HCT116 (cell line): ENCODE results near the gene KPNB1. TPM values are rescaled to one million over a fixed set of nuclear protein-coding genes. Genes with fewer than 3 reads are reported as not detected.

Experiments used
- ATAC-seq: fragments of 200-7000 bp; cut with Tn5 transposase; 2 replicates; pipeline ENCODE4 v1.9.1; 2020; ENCODE audit warnings: mild to moderate bottlenecking, moderate library complexity
- BruUV-seq: library from RNA; stranded (reverse); fragments of 400-500 nt; replicated peaks from 2 replicates; lab custom pipeline; 2021; lab: Mats Ljungman, UMichigan
- CTCF ChIA-PET: fragments of 300-600 bp; sonication (Branson Sonifier 250); formaldehyde crosslinking; loops from one replicate; lab custom pipeline; 2021; ENCODE audit warnings: antibody characterized with exemption; lab: Charles Lee
- POLR2A ChIA-PET: fragments of 300-600, 350-600 bp; sonication (Branson Sonifier 250); formaldehyde crosslinking; loops from one replicate; lab custom pipeline; 2021; ENCODE audit warnings: antibody characterized with exemption; lab: Charles Lee
- RAD21 ChIA-PET, 2 experiments: fragments of 300-600 bp; sonication (Branson Sonifier 250); formaldehyde crosslinking; loops; one replicate each; lab custom pipeline; 2023; ENCODE audit warnings: low total read pairs in 2 of 2; ENCODE audit not compliant: uncharacterized antibody in 2 of 2, unreplicated experiment in 2 of 2, low non-redundant PET in 1 of 2; lab: Charles Lee
- DNase-seq: peaks from one replicate; pipeline ENCODE4 v3.0.0-alpha.2; 2010; ENCODE audit warnings: low read depth, low spot score
- H2AFZ ChIP-seq: fragments of 200-600 bp; shearing (Covaris generic), sonication (generic); 2 replicates; pipeline ENCODE4 v1.6.1; 2017; ENCODE audit warnings: low read depth, mixed run types, mixed read lengths, antibody characterized with exemption, low read length; ENCODE audit not compliant: poor library complexity, severe bottlenecking
- H3K27ac ChIP-seq: 2 replicates; pipeline ENCODE4 v1.5.1; 2012; ENCODE audit warnings: low read depth, low read length
- H3K27me3 ChIP-seq: fragments of 200-600 bp; sonication (generic); 2 replicates; pipeline ENCODE4 v1.6.1; 2016; ENCODE audit warnings: mixed run types, low read length, mixed read lengths; ENCODE audit not compliant: insufficient read depth
- H3K36me3 ChIP-seq, 2 experiments: fragments of 200-500 bp in 1 of 2; fragments of 200-600 bp in 1 of 2; sonication (Bioruptor generic) in 1 of 2; sonication (generic) in 1 of 2; 2 replicates each; pipeline versions ENCODE4 v1.5.1 to v1.6.1; 2014 to 2016; ENCODE audit warnings: low read length in 2 of 2, inconsistent platforms in 1 of 2, mixed read lengths in 1 of 2, mixed run types in 1 of 2; ENCODE audit not compliant: insufficient read depth in 2 of 2, control insufficient read depth in 1 of 2
- H3K4me1 ChIP-seq, 2 experiments: fragments of 200-600 bp in 1 of 2; sonication (generic) in 1 of 2; 2 replicates each; pipeline versions ENCODE4 v1.5.1 to v1.6.1; 2012 to 2017; ENCODE audit warnings: low read length in 2 of 2, inconsistent platforms in 1 of 2, mild to moderate bottlenecking in 1 of 2, mixed read lengths in 1 of 2, mixed run types in 1 of 2, moderate library complexity in 1 of 2; ENCODE audit not compliant: insufficient read depth in 2 of 2, control insufficient read depth in 1 of 2
- H3K4me2 ChIP-seq: fragments of 200-600 bp; sonication (generic); 2 replicates; pipeline ENCODE4 v1.6.1; 2017; ENCODE audit warnings: mixed run types, low read length, mixed read lengths
- H3K4me3 ChIP-seq, 2 experiments: fragments of 200-600 bp in 1 of 2; sonication (generic) in 1 of 2; replicated peaks in 1 of 2; 2 replicates each; pipeline ENCODE4 v1.5.1; 2011 to 2016; ENCODE audit warnings: low read length in 2 of 2, control low read depth in 1 of 2, low read depth in 1 of 2, mild to moderate bottlenecking in 1 of 2, mixed read lengths in 1 of 2, mixed run types in 1 of 2
- H3K79me2 ChIP-seq: fragments of 200-600 bp; sonication (generic); 2 replicates; pipeline ENCODE4 v1.6.1; 2017; ENCODE audit warnings: mild to moderate bottlenecking, mixed run types, low read length, moderate library complexity, mixed read lengths; ENCODE audit not compliant: insufficient read depth
- H3K9ac ChIP-seq: fragments of 200-600 bp; sonication (generic); 2 replicates; pipeline ENCODE4 v1.6.1; 2016; ENCODE audit warnings: low read length, mixed read lengths
- H3K9me2 ChIP-seq: fragments of 200-600 bp; sonication (generic), shearing (Covaris generic); 2 replicates; pipeline ENCODE4 v1.6.1; 2017; ENCODE audit warnings: mixed run types, mild to moderate bottlenecking, moderate library complexity; ENCODE audit not compliant: insufficient read depth
- H3K9me3 ChIP-seq, 2 experiments: fragments of 200-500 bp in 1 of 2; fragments of 200-600 bp in 1 of 2; sonication (Bioruptor generic) in 1 of 2; sonication (generic) in 1 of 2; 2 replicates each; pipeline ENCODE4 v1.6.1; 2014 to 2017; ENCODE audit warnings: low read length in 2 of 2, mixed read lengths in 2 of 2, inconsistent platforms in 1 of 2, low read depth in 1 of 2, mild to moderate bottlenecking in 1 of 2, mixed run types in 1 of 2, moderate library complexity in 1 of 2; ENCODE audit not compliant: control insufficient read depth in 1 of 2, insufficient read depth in 1 of 2
- H4K20me1 ChIP-seq: fragments of 200-600 bp; sonication (generic), shearing (Covaris generic); 2 replicates; pipeline ENCODE4 v1.6.1; 2017; ENCODE audit warnings: mixed run types, mild to moderate bottlenecking, moderate library complexity; ENCODE audit not compliant: insufficient read depth
- CEBPB ChIP-seq: IDR thresholded peaks from 2 replicates; pipeline ENCODE4 v1.6.1; 2012; ENCODE audit warnings: low read depth
- EGR1 ChIP-seq: IDR thresholded peaks from 2 replicates; pipeline ENCODE4 v1.6.1; 2012; ENCODE audit warnings: low read depth
- ELF1 ChIP-seq: IDR thresholded peaks from 2 replicates; pipeline ENCODE4 v1.6.1; 2012; ENCODE audit warnings: low read depth, borderline replicate concordance
- EZH2 ChIP-seq: fragments of 200-600 bp; sonication (generic); IDR thresholded peaks from 2 replicates; pipeline ENCODE4 v1.6.1; 2017; ENCODE audit warnings: antibody characterized with exemption, mixed run types
- MAX ChIP-seq: IDR thresholded peaks from 2 replicates; pipeline ENCODE4 v1.6.1; 2012
- POLR2A ChIP-seq: IDR thresholded peaks from 2 replicates; pipeline ENCODE4 v1.7.0; 2011; ENCODE audit warnings: borderline replicate concordance; ENCODE audit not compliant: insufficient read depth, insufficient read length; ENCODE audit errors: extremely low read depth
- POLR2AphosphoS5 ChIP-seq: IDR thresholded peaks from 2 replicates; pipeline ENCODE4 v1.6.1; 2011; ENCODE audit warnings: mild to moderate bottlenecking, low read depth, low read length, moderate library complexity
- SIN3A ChIP-seq: IDR thresholded peaks from 2 replicates; pipeline ENCODE4 v1.6.1; 2012; ENCODE audit warnings: low read depth
- SP1 ChIP-seq: IDR thresholded peaks from 2 replicates; pipeline ENCODE4 v1.6.1; 2012; ENCODE audit warnings: low read depth
- SRF ChIP-seq: IDR thresholded peaks from 2 replicates; pipeline ENCODE4 v1.6.1; 2012; ENCODE audit warnings: low read depth
- ZBTB33 ChIP-seq: IDR thresholded peaks from 2 replicates; pipeline ENCODE4 v1.6.1; 2011; ENCODE audit warnings: mild to moderate bottlenecking, low read length, moderate library complexity; ENCODE audit not compliant: insufficient replicate concordance; ENCODE audit errors: extremely low read depth
- ZFX ChIP-seq: fragments of 450-650 bp; IDR thresholded peaks from 2 replicates; pipeline ENCODE4 v1.6.1; 2017
- intact Hi-C: fragments of 100-400 bp; cut with micrococcal nuclease; formaldehyde crosslinking; loops from 2 replicates; pipeline ENCODE4 v1.10.0; 2022
- total RNA-seq: library from RNA; stranded (reverse); gene quantifications from one replicate; pipeline ENCODE4 v1.2.1, GENCODE V29; 2021; ENCODE audit not compliant: unreplicated experiment
- TF ChIP-seq, protein P1 (sequence below), 3 experiments: fragments of 200-600 bp in 1 of 3; sonication (generic) in 1 of 3; IDR thresholded peaks in 2 of 3; conservative IDR thresholded peaks in 1 of 3; 2 replicates each; pipeline ENCODE4 v1.5.1; 2012 to 2017; ENCODE audit warnings: low read depth in 2 of 3, low read length in 2 of 3, antibody characterized with exemption in 1 of 3, borderline replicate concordance in 1 of 3, control low read depth in 1 of 3, mild to moderate bottlenecking in 1 of 3, mixed read lengths in 1 of 3, mixed run types in 1 of 3, moderate library complexity in 1 of 3; ENCODE audit not compliant: insufficient read depth in 1 of 3

The KPNB1 gene
- total RNA-seq, 1 experiment from 2014 or later, result 526 TPM

GRCh38 chr17:47725446-47726111, 75.9 kb downstream of the KPNB1 start:
- Histone ChIP-seq H3K27ac (no peak overlapping the region), H3K79me2 (no peaks in the 10 kb centered on the region), H3K36me3 (no peaks in the 10 kb centered on the region), H3K9me2 (no peaks in the 10 kb centered on the region), H3K27me3 (peaks cover 4% of the 10 kb centered on the region; the same call in 1 of the 2 replicates), H2AFZ (no peak overlapping the region), H3K4me1 (peaks cover 11 to 15% of the 10 kb centered on the region in 2 experiments), H3K4me3 (no peak overlapping the region), H3K9ac (no peak overlapping the region), H3K9me3 (no peaks in the 10 kb centered on the region), H3K4me2 (no peak overlapping the region), H4K20me1 (no peaks in the 10 kb centered on the region)
- no peak for DNase-seq
- no peak for ATAC-seq
- intact Hi-C loops, result no loop called here
- RAD21 ChIA-PET, result no interaction called here
- POLR2A ChIA-PET, result no interaction called here
- no TSS peak for BruUV-seq
- TF ChIP-seq, protein P1, sequence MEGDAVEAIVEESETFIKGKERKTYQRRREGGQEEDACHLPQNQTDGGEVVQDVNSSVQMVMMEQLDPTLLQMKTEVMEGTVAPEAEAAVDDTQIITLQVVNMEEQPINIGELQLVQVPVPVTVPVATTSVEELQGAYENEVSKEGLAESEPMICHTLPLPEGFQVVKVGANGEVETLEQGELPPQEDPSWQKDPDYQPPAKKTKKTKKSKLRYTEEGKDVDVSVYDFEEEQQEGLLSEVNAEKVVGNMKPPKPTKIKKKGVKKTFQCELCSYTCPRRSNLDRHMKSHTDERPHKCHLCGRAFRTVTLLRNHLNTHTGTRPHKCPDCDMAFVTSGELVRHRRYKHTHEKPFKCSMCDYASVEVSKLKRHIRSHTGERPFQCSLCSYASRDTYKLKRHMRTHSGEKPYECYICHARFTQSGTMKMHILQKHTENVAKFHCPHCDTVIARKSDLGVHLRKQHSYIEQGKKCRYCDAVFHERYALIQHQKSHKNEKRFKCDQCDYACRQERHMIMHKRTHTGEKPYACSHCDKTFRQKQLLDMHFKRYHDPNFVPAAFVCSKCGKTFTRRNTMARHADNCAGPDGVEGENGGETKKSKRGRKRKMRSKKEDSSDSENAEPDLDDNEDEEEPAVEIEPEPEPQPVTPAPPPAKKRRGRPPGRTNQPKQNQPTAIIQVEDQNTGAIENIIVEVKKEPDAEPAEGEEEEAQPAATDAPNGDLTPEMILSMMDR (IDR thresholded peaks at IDR 0.05 in 2 of 3, conservative IDR thresholded peaks at IDR 0.05 in 1 of 3; ENCODE audit: borderline replicate concordance in 1 of 3, insufficient read depth in 1 of 3, low read depth in 2 of 3, low read length in 2 of 3), result peak in 2 of 3 experiments; percentile 30 to 42; a peak in 2 of 6 replicates
- no peak for TF ChIP-seq MAX
- CTCF ChIA-PET, result no interaction called here

DNA sequence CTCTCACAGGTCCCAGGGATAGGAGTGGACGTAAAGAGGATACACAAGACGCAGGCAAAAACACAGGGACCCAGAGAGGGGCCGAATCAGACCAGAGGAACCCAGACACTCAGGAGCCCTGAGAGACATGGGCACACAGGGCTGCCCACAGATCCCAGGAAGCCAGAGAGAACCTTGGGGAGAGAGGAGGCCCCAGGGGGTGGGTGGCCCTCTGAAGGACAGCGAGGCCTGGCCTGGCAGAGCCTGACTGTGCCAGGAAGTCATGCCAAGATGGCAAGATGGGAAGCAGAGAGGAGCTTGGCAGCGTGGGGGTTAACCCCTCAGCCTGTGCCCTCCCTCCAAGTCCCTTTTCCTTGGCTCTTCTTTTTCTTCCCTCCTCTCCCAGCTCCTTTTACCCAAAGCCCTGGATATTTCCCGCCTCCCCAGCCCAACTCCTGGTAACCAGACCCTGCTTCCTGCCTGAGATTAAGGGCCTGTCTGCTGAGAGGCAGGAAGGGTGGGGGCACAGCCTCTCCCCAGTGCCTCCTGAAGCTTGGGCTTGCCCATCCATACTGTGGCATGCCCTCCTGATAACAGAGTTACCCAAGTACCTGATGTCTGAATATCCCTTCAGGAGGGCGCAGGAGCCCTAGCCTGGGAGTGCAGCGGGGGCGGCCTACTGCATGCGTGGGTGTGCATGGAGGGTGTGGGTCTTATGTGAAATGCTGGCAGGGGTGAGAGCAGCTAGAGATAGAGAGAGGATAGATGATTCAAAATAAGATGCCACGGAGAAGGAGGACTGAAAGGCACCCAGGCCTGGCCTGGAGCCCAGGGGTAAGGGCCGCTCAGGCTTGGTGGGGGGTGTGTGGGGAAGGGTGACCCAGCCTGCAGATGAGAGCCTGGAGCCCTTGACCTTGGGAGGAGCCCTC, 77.3 kb downstream of the KPNB1 start:
- ChIA-PET RAD21 (no interaction called here), CTCF (no interaction called here), POLR2A (no interaction called here)
- Histone ChIP-seq H3K4me1 (no peaks in the 10 kb centered on the region), H3K9me2 (no peaks in the 10 kb centered on the region), H3K9me3 (no peaks in the 10 kb centered on the region), H3K27ac (no peak overlapping the region), H4K20me1 (no peaks in the 10 kb centered on the region), H3K9ac (no peak overlapping the region), H2AFZ (no peak overlapping the region), H3K4me3 (no peak overlapping the region), H3K4me2 (no peak overlapping the region), H3K36me3 (no peaks in the 10 kb centered on the region), H3K27me3 (peaks cover under 1% of the 10 kb centered on the region; the same call in 1 of the 2 replicates), H3K79me2 (no peaks in the 10 kb centered on the region)
- intact Hi-C loops, result no loop called here
- no peak for ATAC-seq
- BruUV-seq, result no TSS peak
- no peak for DNase-seq
- TF ChIP-seq CEBPB (no peak), SRF (no peak), ELF1 (no peak), SIN3A (no peak), EGR1 (no peak), SP1 (no peak), ZFX (no peak), EZH2 (no peak), POLR2AphosphoS5 (no peak), ZBTB33 (no peak), POLR2A (no peak)
